AG09319 (cell line): Measurements from ENCODE around the gene BRD2.
A peak's percentile ranks its signal among the peaks of the same experiment; 100 is the strongest.

Experiments used
- DNase-seq: peaks from one replicate; pipeline ENCODE4 v3.0.0-alpha.2; 2010; ENCODE audit warnings: low read depth; ENCODE audit errors: extremely low read depth
- TF ChIP-seq, protein P1 (sequence below): IDR thresholded peaks from 2 replicates; pipeline ENCODE4 v1.5.1; 2011; ENCODE audit warnings: low read depth, mild to moderate bottlenecking, inconsistent platforms, low read length, moderate library complexity

Gene BRD2

GRCh38 chr6:33004940-33005339 is 36.5 kb downstream of the BRD2 start:
- DNase-seq: no peak
- TF ChIP-seq, protein P1, sequence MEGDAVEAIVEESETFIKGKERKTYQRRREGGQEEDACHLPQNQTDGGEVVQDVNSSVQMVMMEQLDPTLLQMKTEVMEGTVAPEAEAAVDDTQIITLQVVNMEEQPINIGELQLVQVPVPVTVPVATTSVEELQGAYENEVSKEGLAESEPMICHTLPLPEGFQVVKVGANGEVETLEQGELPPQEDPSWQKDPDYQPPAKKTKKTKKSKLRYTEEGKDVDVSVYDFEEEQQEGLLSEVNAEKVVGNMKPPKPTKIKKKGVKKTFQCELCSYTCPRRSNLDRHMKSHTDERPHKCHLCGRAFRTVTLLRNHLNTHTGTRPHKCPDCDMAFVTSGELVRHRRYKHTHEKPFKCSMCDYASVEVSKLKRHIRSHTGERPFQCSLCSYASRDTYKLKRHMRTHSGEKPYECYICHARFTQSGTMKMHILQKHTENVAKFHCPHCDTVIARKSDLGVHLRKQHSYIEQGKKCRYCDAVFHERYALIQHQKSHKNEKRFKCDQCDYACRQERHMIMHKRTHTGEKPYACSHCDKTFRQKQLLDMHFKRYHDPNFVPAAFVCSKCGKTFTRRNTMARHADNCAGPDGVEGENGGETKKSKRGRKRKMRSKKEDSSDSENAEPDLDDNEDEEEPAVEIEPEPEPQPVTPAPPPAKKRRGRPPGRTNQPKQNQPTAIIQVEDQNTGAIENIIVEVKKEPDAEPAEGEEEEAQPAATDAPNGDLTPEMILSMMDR: no peak

GRCh38 chr6:33007831-33008400 is 39.5 kb downstream of the BRD2 start:
- TF ChIP-seq, protein P1: no peak

GRCh38 chr6:33008944-33009861 is 40.8 kb downstream of the BRD2 start, which contains the start of gene HLA-DOA:
Gene HLA-DOA (minus strand): TSS chr6:33009591.
- TF ChIP-seq, protein P1: no peak; the same call in 1 of the 2 replicates
- DNase-seq: no peak

More at GRCh38 chr6:33007831-33008400, 39.5 kb downstream of the BRD2 start:
- DNase-seq: no peak

GRCh38 chr6:33010356-33010755 is 42.0 kb downstream of the BRD2 start:
- TF ChIP-seq, protein P1: no peak
- no peak for DNase-seq

DNA sequence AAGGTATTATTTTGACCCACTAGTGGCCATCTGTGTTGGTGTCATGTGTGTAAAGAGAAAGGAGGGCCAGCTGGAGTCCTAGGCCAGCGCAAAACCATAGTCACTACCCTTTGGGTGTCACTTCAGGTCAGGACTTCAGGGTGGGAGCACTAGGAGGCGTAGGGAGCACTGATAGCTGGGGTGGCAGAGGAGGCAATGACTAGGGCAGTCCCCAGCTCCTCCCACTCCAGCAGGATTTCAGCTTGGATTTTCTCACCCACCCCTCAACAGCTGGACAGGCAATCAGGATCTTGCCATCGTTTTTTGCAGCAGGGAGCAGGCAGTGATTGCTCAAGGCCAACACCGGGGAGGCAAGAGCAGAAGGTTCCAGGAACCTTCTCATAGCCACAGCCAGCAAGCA is 45.2 kb downstream of the BRD2 start:
- DNase-seq: no peak

DNA sequence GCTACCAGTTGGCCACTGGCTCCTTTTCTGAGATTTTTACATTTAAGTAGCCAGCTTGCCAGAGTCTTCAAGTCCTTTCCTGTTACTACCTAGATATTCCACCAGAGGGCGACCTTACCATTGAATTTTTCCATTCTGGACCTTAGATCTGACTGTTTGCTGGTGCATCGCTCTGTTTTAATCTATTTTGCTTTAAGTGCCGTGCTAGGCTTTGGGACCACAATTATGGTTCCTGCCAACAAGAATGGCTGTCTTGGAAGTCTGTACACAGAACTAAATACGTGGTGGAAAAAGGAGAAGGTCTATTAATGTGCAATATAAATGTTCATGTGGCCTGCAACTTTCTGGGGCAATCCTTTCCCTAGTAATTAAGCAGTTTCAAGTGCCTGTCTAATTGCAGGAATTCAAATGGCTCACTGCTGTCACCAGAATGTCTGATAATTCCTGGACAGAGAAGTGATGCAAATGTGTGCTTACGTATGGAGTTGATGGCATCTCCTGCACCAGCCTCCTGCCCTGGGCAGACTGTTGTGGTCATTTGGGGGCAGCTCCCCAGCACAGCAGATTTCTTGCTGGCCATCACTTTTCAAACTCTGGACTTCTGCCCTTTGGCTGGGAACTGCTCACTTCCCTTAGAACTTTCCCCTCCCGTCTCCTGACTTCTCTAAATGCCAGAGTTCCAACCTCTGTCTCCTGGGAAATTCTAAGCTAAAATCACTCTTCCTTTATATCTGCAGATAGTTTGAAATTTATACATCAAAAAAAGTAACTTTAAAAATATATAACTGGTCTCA is 46.6 kb downstream of the BRD2 start:
- TF ChIP-seq, protein P1: peak; percentile 71
- DNase-seq: peak; percentile 68

More for the DNA sequence above, 45.2 kb downstream of the BRD2 start:
- TF ChIP-seq, protein P1: no peak

DNA sequence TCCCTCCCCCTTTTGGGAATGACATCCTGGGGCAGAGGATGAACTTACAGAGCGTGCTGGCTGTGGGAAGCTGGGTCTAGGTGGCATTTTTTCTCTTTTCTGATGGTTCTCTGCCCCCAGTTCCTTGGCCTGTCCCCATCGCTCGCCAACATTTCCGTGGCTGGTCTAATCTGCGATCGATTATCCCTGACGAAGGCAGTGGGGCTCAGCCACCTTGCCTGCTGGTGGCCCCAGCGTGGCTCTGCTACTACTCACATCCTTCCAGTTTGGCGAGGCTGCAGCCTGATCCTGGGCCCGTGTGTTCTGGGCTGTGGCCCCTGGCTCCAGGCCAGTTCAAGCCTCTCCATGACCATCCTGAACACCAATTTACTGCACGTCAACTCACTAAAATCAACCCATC is 47.4 kb downstream of the BRD2 start:
- DNase-seq: no peak
- TF ChIP-seq, protein P1: no peak
